ENCODE measurements around the gene ZNF148. TPM values are rescaled to one million over a fixed set of nuclear protein-coding genes. Genes with fewer than 3 reads are reported as not detected.

ZNF148 gene
- total and polyA plus RNA-seq, 2 of the 4 experiments (the other 2 are of a cell fraction): 9.4 to 65.2 TPM

DNA sequence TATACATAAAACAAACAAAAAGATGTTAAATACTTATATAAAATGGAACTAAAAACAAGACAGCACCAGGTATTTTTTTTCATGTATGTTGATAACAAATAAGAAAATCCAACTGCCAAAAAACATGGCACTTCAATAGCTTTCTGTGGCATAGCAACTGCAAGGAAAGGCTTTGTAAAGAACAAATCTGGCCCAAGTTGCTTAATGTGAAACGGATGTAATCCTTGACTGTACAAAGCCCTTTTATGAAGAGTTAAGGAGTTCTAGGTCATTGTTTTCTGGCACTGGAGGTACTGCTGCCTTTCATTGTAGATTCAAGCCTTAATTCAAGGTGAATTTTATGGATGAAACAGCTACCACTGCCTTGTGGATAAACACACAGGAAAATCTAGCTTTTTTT is 93.7 kb downstream of the ZNF148 start:
- H3K79me1 ChIP-seq (ENCODE audit: low read depth in 1 of 2, low read length in 2 of 2): peaks cover 16 to 50% of the 10 kb centered on the region in 2 experiments
- WGBS, 2 experiments (ENCODE audit: extremely low coverage in 2 of 2, insufficient read length in 1 of 2): no CpG with 5 or more reads among the region's 1 CpG
- intact Hi-C loops (cut with micrococcal nuclease): loop anchor here (5.0 kb wide), 1 partner anchor 34 kb away; no protein-coding TSS in a partner anchor
- no peak overlapping the region for H2BK120ac ChIP-seq (ENCODE audit: low read depth, low read length)
- H2AFZ ChIP-seq (replicated peaks; ENCODE audit: low read length, poor library complexity): no peak overlapping the region
- H3K9me1 ChIP-seq (ENCODE audit: insufficient read depth, low read length): no peaks in the 10 kb centered on the region
- H2BK5ac ChIP-seq (ENCODE audit: low read depth, low read length, poor library complexity, severe bottlenecking): no peak overlapping the region
- H3K9ac ChIP-seq (ENCODE audit: low read depth, low read length): no peak overlapping the region
- H3K23ac ChIP-seq (ENCODE audit: low read depth, low read length): no peak overlapping the region
- dilution Hi-C loops (cut with HindIII; ENCODE audit: low sequenced_read_pairs, unreplicated experiment): no loop called here
- TF ChIP-seq RFX5 (IDR thresholded peaks at IDR 0.05; ENCODE audit: low read depth, low read length) (no peak), MAZ (IDR thresholded peaks at IDR 0.05; ENCODE audit: borderline replicate concordance, low read depth, low read length) (no peak), RCOR1 (IDR thresholded peaks at IDR 0.05; ENCODE audit: insufficient replicate concordance, low read length) (no peak), NFE2L2 (IDR thresholded peaks at IDR 0.05; ENCODE audit: low read depth, low read length) (no peak), POLR2A (IDR thresholded peaks at IDR 0.05; ENCODE audit: low read depth, low read length) (no peak), RAD21 (IDR thresholded peaks at IDR 0.05; ENCODE audit: low read length) (no peak), CEBPB (IDR thresholded peaks at IDR 0.05; ENCODE audit: low read depth, low read length) (no peak), BHLHE40 (IDR thresholded peaks at IDR 0.05; ENCODE audit: low read depth, low read length) (no peak), MXI1 (IDR thresholded peaks at IDR 0.05; ENCODE audit: borderline replicate concordance, low read depth, low read length) (no peak), MAFK (IDR thresholded peaks at IDR 0.05; ENCODE audit: low read depth, low read length) (no peak), FOS (IDR thresholded peaks at IDR 0.05; ENCODE audit: low read depth, low read length) (no peak), SMC3 (IDR thresholded peaks at IDR 0.05; ENCODE audit: low read depth, low read length) (no peak), CHD1 (IDR thresholded peaks at IDR 0.05; ENCODE audit: low read depth, low read length) (no peak)
- TF ChIP-seq, protein P1, sequence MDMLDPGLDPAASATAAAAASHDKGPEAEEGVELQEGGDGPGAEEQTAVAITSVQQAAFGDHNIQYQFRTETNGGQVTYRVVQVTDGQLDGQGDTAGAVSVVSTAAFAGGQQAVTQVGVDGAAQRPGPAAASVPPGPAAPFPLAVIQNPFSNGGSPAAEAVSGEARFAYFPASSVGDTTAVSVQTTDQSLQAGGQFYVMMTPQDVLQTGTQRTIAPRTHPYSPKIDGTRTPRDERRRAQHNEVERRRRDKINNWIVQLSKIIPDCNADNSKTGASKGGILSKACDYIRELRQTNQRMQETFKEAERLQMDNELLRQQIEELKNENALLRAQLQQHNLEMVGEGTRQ (IDR thresholded peaks at IDR 0.05; ENCODE audit: low read depth, low read length): no peak
- TF ChIP-seq, protein P2, sequence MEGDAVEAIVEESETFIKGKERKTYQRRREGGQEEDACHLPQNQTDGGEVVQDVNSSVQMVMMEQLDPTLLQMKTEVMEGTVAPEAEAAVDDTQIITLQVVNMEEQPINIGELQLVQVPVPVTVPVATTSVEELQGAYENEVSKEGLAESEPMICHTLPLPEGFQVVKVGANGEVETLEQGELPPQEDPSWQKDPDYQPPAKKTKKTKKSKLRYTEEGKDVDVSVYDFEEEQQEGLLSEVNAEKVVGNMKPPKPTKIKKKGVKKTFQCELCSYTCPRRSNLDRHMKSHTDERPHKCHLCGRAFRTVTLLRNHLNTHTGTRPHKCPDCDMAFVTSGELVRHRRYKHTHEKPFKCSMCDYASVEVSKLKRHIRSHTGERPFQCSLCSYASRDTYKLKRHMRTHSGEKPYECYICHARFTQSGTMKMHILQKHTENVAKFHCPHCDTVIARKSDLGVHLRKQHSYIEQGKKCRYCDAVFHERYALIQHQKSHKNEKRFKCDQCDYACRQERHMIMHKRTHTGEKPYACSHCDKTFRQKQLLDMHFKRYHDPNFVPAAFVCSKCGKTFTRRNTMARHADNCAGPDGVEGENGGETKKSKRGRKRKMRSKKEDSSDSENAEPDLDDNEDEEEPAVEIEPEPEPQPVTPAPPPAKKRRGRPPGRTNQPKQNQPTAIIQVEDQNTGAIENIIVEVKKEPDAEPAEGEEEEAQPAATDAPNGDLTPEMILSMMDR (conservative IDR thresholded peaks at IDR 0.05; ENCODE audit: low read depth, low read length): no peak
- TF ChIP-seq, protein P3, sequence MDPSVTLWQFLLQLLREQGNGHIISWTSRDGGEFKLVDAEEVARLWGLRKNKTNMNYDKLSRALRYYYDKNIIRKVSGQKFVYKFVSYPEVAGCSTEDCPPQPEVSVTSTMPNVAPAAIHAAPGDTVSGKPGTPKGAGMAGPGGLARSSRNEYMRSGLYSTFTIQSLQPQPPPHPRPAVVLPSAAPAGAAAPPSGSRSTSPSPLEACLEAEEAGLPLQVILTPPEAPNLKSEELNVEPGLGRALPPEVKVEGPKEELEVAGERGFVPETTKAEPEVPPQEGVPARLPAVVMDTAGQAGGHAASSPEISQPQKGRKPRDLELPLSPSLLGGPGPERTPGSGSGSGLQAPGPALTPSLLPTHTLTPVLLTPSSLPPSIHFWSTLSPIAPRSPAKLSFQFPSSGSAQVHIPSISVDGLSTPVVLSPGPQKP (IDR thresholded peaks at IDR 0.05; ENCODE audit: borderline replicate concordance, low read depth, low read length): no peak
- H3K14ac ChIP-seq (replicated peaks; ENCODE audit: low read depth, low read length): no peak overlapping the region
- no TSS peak for BruUV-seq (replicated peaks)
- H2AK9ac ChIP-seq (replicated peaks; ENCODE audit: low read depth, low read length, poor library complexity): no peak overlapping the region
- H3K27ac ChIP-seq (ENCODE audit: insufficient read depth, low read length): no peak overlapping the region
- H3K18ac ChIP-seq (ENCODE audit: low read depth, low read length): no peak overlapping the region
- POLR2A ChIA-PET (ENCODE audit: unreplicated experiment): no interaction called here
- in situ Hi-C loops (cut with MboI; ENCODE audit: low sequenced_read_pairs): no loop called here
- no peaks in the 10 kb centered on the region for H3K9me3 ChIP-seq (ENCODE audit: control insufficient read depth, insufficient read depth, low read length)
- no peak overlapping the region for H3K4me3 ChIP-seq (ENCODE audit: insufficient read depth, low read depth, low read length)
- no peak overlapping the region for H3K4ac ChIP-seq (ENCODE audit: low read depth, low read length)
- H3K36me3 ChIP-seq (ENCODE audit: control insufficient read depth, insufficient read depth, low read length): no peaks in the 10 kb centered on the region; the same call in none of the 2 replicates
- H3K4me1 ChIP-seq (ENCODE audit: control insufficient read depth, insufficient read depth, low read length): no peaks in the 10 kb centered on the region
- no peak overlapping the region for H2AK5ac ChIP-seq (ENCODE audit: low read depth, low read length)
- H4K20me1 ChIP-seq (ENCODE audit: insufficient read depth, low read length): peaks cover 4% of the 10 kb centered on the region; the same call in 1 of the 2 replicates
- no peak overlapping the region for H3K56ac ChIP-seq (ENCODE audit: extremely low read depth, insufficient read depth, low read length)
- no peaks in the 10 kb centered on the region for H3K27me3 ChIP-seq (ENCODE audit: control insufficient read depth, insufficient read depth, low read length)
- ATAC-seq (ENCODE audit: low read depth) (no peak), DNase-seq (no peak)
- CTCF ChIA-PET: no interaction called here
- H4K91ac ChIP-seq (ENCODE audit: insufficient read depth, low read depth, low read length): no peak overlapping the region
- H4K5ac ChIP-seq (ENCODE audit: low read depth, low read length): no peak overlapping the region
- no peak overlapping the region for H4K8ac ChIP-seq (ENCODE audit: low read depth in 2 of 2, low read length in 2 of 2)
- H2BK15ac ChIP-seq (ENCODE audit: low read depth, low read length): no peak overlapping the region
- H2BK20ac ChIP-seq (ENCODE audit: low read depth, low read length): no peak overlapping the region
- H3K4me2 ChIP-seq (ENCODE audit: low read depth, low read length): no peak overlapping the region

Measured in IMR-90 (cell line).